TTC549 (cell line): ENCODE data around the gene CHTF8.
"Not testable (repeated sequence)": the region's sequence is repeated elsewhere in the genome, so short reads cannot be mapped to it uniquely, and the experiment has no call there.

ENCODE experiments used
- FAIRE-seq: peaks from 2 replicates; lab custom pipeline; 2012; peaks lifted over from hg19 to GRCh38; lab: Jason Lieb, UNC

CHTF8 gene

DNA sequence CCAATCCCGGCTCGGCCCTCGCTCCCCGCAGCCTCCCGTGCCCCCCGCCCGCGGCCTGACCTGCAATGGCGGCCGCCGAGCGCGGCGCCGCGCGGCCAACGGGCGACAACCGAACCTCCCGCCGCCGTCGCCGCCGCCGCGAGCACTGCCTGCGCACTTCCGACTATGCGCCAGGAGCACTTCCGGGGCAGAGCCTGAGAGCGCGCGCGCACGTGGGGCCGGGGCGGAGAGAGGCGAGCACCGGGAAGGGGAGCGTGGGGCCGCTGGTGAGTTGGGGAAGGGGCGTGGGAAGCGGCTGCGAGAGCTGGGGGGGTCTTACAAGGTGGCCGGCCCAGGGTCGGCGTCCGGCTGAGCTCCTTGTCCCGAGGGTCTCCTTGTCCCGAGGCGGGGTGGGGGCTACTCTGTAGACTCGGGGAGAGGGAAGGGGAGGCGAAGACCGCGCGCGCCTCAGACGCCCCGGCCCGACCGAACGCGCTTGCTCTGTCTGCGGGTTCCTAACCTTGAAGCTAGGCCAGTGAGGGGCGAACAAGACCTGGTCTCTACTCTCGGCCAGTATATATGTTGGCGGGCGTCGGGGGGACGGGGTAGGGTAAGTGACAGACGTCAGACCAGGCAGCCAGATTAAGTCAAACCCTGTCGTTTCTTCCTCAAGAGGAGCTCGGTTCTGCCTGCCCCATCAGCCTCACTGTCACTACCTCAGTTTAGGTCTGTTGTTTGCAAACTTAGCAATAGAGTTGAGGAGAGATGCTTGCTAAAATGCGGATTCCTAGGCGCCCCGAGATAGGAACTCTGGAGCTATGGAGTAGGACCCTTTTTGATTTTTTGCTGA is at the start of gene CHTF8, which contains the start of gene UTP4:
Gene CHTF8, minus strand, starts transcription at position 165 of the 829 bp plus-strand sequence. CDS start 11,130 bp downstream, outside the sequence.
Gene UTP4, plus strand, starts transcription at position 226 of the 829 bp plus-strand sequence. CDS start 811 bp downstream, outside the sequence.
- no peak for FAIRE-seq

GRCh38 chr16:69180011-69180338 is 47.6 kb upstream of the CHTF8 start:
- no peak for FAIRE-seq

DNA sequence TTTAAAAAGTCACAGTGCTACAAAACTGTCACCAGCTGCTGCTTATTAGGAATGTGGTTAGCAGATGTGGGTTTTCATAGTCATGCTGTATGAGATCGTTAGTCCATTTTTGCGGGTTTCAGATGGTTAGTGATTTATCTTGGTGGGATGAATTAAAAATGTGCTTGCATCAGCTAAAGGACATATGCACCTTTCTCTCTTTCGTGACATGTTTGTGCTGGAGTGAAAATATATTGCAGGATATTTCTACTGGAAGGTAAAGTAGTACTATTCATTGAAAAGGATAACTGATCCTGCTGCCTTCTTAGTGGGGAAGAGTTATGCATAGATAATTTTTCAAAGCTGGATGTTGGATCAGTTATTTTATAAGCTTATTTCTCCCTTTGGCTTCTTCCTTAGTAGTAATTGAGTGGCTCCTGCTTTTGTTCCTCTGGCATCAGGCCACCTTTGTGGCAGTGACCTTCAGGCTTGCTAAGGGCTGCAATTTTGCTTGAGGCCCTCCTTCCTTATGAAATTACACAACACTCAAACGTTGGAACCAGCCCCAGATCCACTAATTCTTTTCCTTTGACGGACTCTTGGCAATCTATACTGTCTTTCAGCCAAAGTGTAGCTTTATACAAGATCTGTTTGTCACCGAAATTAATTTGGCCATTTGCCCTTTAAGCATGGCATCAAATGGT is 47.1 kb upstream of the CHTF8 start:
- FAIRE-seq = no peak

DNA sequence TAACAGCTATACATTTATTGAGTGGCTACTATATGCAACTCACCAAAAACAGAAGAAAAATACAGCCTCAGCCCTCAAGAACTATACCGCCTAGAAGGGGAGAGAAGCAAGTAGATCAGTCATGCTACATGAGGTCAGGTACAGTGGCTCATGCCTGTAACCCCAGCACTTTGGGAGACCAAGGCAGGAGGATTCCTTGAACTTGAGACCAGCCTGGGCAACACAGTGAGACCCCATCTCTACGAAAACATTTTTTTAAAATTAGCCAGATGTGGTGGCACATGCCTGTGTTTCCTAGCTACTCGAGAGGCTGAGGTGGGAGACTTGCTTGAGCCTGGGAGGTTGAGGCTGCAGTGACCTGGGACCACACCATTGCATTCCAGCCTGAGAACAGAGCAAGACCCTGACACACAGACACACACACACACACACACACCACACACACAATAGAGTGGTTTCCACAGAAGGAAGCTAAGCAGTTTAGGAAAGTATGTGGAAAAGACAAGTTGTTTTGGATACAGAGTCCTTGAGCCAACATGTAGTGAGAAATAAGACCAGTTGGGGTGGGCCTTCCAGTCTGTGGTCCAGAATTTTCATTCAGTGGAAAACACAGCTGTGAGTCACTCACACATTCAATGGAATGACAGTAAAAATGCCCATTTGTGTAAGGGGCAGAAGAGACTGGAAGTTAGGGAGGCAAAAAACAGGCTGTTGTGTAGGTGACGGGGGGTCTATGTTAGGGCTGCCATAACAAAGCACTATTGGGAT is 43.8 kb upstream of the CHTF8 start:
- FAIRE-seq = no peak

DNA sequence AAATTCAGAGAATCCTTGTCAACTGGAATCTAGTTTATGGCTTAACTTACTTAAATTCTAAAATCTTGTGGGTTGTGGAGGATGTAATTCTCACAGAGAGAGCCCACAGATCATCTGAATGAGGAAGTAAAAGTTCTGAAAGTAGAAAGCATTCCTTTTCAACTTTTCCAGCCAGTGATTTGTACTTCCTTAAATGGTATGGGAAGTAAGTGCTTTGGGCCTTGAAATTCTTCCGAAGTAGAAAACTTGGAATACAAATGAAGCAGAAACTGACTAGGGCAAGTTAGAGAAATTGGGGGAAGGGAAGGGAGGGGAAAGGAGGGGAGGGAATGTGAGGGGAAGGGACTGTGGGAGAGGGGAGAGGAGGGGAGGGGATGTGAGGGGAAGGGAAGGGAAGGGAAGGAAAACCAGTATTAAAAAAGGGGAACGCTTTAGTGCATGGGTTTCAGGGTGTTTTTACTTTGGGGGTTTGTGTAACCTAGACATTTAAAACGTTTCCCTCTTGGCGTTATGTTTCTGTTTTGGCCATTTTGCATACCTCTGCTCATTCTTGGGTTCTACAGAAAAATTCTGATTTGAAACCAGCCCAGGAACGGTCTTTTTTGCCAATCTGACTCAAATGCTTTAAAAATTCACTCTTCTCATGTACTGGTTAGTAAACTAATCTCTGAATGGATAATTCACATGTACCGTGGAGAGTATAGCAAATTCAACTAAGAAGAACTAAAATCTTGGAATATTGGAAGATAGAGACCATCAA is 39.1 kb upstream of the CHTF8 start:
- no peak for FAIRE-seq

DNA sequence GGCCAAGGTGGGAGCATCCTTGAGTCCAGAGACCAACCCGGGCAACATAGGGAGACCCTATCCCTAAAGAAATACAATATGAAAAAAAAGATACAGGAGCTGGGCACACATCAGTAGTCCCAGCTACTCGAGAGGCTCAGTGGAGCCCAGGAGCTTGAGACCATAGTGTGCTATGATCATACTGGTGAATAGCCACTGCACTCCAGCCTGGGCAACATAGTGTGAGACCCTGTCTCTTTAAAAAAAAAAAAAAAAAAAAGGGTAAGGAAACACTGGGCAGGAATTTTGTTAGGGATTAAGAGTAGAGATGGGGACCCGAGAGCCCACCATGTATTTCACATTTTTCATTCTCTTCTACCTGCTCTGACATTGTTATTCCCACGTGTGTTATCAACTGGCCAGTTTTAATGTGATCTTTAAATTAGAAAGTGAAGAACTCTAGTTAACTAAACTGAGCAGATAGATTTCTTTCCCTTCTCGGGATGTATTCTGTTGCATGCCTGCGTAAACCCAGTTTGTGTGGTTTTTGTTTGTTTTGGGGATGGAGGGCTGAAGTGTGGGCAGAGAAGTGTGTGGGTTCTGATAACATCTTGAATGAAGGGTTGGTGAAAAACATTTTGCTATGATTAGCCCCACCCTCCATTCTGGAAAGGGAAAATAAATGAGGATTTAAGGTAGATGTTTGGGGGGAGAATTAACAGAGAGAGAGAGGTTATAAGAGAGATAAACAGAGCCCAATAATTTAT is 37.4 kb upstream of the CHTF8 start:
- no peak for FAIRE-seq

- FAIRE-seq = no peak
These were observed 36.7 kb upstream of the CHTF8 start for GRCh38 chr16:69169051-69169450.

DNA sequence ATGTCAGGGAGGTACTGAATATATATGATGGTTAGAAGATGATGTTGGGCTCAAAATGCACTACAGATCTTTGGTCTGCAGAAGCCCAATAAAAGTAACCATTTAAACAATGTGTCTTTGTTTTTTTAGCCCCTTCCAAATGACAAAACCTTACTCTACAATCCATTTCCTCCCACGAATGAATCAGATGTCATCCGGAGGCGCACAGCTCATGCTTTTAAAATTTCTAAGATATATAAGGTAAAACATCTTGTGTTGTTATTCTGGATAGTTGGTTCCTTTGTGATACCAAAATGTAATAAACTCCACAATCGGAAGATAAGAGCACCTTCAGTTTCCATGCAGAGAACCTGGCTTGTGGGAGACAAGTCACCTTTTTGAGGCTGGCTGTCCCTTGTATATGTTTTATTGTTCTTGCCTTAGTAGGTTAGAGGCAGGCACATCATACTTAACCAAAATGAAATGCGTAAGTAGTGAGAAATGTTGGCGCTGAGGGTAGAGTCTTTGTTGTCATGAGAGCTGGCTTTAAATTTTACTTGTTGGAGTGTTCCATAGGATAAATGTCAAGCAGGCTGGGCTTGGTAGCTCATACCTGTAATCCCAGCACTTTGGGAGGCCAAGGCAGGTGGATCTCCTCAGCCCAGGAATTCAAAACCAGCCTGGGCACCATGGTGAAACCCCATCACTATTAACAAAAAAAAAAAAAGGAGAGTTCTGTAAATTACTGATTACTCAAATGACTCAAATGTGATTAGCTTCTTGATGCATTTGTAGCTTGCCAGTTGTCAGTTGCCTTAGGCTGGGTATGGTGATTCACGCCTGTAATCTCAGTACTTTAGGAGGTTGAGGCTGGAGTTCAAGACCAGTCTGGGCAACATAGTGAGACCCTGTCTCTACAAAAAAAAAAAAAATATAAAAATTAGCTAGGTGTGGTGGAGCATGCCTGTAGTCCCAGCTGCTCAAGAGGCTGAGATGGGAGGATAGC is 34.9 kb upstream of the CHTF8 start:
- no peak for FAIRE-seq

DNA sequence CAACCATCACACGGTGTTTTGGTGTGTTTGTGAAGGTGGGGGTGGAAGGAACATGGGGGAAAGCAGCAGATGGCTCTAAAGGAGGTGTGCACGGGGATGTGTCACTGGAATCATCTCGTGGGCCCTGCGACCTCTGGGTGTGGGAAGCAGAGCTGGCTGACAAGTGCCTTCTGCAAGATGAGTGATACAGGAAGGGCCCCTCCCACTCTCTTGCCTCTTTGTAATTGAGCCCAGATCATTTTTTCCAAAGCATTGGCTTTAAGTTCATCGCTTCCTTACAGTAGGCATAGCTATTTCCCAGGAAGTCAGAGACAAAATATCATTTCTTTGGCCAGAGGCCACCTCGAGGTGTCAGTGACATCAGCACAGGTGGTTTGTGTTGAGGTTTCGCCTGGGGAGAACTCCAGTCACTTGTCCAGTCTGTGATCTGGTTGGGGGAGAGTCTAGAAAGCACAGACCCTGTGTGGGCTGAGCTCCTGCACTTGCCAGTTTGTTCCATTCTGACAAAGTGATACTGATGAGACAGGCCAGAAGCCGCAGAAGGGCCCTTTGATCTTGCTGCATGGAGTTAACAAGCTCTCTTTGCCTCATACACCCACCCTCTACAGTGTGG is 33.9 kb upstream of the CHTF8 start:
- no peak for FAIRE-seq

DNA sequence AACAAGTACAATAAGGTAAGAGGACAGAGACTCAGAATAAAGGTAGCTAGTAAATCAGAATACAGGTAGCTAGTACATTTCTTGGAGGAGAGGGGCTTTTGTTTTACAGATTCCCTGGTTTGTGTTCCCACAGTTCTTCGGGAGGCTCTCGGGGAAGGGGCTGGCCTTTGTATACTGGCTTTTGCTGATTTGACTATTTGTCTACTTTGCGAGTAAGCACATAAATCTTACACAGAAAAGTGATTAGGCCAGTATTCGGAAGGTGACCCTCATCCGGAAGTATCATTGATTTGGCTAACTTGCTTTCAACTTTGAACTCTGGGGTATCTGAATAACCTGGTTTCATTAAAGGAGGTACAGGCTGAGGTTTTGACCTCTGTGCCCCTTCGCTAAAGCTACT is 33.2 kb upstream of the CHTF8 start:
- no peak for FAIRE-seq

GRCh38 chr16:69160192-69160591 is 27.8 kb upstream of the CHTF8 start:
- FAIRE-seq = no peak

DNA sequence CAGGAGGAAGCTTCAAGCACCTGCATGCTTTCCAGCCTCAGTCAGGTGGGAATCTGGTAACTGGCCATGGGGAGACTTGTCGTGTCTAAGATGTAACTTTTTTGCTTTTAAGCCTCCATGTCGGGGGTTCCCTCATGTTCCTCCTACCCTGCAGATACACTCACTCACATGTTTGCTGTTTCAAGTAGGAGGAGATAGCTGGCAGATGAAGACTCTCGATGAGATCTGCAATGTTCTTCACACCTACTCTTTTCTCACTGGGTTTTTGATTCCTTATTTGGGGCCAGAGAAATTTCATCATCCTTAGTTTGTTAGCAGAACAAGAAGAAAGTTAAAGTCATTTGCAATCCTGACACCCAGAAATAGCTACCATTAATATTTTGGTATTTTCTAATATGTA is 24.8 kb upstream of the CHTF8 start:
- FAIRE-seq = no peak

DNA sequence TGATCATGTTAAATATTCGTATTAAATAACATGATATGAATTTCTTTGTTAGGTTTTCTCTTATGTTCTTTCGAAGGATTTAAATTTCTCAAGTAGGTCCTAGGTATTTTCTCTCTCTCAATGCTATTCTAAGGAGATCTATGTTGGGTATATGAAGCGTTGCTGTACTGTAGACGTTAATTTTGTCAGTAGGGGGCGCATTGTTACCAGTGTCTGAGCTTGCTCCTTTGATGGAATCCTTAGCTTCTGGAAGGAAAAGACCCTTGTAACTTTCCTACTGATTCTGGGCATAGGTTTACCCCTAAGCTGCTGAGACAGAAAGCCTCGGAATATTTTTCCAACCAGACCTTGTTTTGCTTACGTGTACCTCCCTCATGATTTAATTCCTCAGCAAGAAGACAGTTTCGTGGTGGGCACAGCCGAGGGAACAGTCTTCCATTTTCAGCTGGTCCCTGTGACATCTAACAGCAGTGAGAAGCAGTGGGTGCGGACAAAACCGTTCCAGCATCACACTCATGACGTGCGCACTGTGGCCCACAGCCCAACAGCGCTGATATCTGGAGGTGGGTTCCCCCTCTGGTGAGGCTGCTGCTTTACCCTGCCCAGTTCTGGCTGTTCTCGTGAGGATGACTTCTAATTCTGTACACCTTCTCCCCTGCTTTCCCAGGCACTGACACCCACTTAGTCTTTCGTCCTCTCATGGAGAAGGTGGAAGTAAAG is 17.9 kb upstream of the CHTF8 start:
- peak; percentile 94 for FAIRE-seq

GRCh38 chr16:69149621-69150020 is 17.2 kb upstream of the CHTF8 start:
- FAIRE-seq = not testable (repeated sequence)

DNA sequence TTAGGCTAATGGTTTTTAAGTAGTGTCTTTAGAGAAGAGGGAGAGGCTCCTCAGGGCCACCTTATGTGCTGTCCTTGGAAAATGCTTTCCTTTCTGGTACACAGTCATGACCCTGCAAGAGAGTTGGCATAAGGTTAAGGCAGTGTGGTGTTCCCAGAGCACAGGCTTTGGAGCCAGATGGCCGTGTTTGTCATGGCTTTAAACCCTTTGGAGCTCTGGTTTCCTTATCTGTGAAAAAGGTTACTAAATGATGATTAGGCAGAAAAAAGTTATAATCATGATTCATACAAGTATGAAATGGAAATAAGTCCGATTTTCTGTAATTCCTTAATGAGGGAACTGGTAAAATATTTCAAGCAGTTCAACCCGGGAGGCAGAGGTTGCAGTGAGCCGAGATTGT is 13.3 kb upstream of the CHTF8 start:
- FAIRE-seq = no peak

DNA sequence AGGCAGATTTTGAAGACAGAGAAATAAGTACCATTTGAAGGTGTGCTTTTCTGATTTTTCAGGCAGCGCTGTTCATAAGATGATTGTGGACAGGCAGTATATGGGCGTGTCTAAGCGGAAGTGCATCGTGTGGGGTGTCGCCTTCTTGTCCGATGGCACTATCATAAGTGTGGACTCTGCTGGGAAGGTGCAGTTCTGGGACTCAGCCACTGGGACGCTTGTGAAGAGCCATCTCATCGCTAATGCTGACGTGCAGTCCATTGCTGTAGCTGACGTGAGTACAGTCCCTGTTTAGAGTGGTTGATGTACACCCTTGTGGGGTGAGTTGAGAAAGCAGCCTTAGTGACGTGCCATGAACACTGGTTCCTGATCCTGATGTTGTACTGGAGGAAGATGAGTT is 10.7 kb upstream of the CHTF8 start:
- FAIRE-seq = no peak

- no peak for FAIRE-seq
These were observed 9.5 kb upstream of the CHTF8 start for GRCh38 chr16:69141936-69142335.

DNA sequence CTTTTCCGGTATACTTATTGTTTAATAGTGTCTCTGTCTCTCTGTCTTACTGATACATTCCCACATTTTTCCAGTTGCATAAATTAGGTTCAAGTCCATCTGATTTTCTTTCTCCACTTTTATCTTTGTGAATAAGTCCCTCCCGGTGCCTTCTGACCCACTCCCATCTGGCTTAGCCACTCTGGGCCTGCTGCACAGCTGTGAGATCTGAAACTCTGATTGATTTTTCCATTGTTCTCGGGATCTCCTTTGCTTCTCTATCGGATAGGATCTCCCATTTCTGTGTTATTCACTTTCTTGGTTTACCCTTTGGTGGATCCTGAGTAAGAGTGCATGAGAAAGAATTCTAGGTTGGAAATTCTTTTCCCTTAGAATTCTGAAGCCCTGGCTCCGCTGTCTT is 8.6 kb upstream of the CHTF8 start:
- FAIRE-seq = no peak

- FAIRE-seq = not testable (repeated sequence)
These were observed 7.1 kb upstream of the CHTF8 start for GRCh38 chr16:69139464-69139863.
